Right lobe of liver (tissue), 4 donors: ENCODE measurements around the gene HHIPL2.

Experiments used
- POLR2A ChIP-seq: fragments of 450-650 bp; IDR thresholded peaks from one replicate; pipeline ENCODE4 v1.6.1; 2017; ENCODE audit warnings: antibody characterized with exemption, mild to moderate bottlenecking
- TF ChIP-seq, protein P1 (sequence below), 4 donors: fragments of 200-600 bp in 3 of 4; fragments of 450-650 bp in 1 of 4; IDR thresholded peaks; one replicate each; pipeline versions ENCODE4 v1.5.1 to v1.8.0; 2016 to 2022; ENCODE audit warnings: antibody characterized with exemption in 4 of 4, mild to moderate bottlenecking in 2 of 4
- donor health status: DM: no; HTN: no; CAD: no.
- donor health status: DM: no; HTN: no; CAD: no.
- donor health status: DM: no; HTN: yes; CAD: no.

- no peak for TF ChIP-seq POLR2A
- TF ChIP-seq, protein P1, sequence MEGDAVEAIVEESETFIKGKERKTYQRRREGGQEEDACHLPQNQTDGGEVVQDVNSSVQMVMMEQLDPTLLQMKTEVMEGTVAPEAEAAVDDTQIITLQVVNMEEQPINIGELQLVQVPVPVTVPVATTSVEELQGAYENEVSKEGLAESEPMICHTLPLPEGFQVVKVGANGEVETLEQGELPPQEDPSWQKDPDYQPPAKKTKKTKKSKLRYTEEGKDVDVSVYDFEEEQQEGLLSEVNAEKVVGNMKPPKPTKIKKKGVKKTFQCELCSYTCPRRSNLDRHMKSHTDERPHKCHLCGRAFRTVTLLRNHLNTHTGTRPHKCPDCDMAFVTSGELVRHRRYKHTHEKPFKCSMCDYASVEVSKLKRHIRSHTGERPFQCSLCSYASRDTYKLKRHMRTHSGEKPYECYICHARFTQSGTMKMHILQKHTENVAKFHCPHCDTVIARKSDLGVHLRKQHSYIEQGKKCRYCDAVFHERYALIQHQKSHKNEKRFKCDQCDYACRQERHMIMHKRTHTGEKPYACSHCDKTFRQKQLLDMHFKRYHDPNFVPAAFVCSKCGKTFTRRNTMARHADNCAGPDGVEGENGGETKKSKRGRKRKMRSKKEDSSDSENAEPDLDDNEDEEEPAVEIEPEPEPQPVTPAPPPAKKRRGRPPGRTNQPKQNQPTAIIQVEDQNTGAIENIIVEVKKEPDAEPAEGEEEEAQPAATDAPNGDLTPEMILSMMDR (IDR thresholded peaks at IDR 0.05) = no peak
Observed at GRCh38 chr1:222582099-222582774, 34.3 kb upstream of the HHIPL2 start.
